Measurements from ENCODE around the gene INTS14. TPM values are rescaled to one million over a fixed set of nuclear protein-coding genes. Genes with fewer than 3 reads are reported as not detected.

INTS14 gene
- total RNA-seq, 1 donor from 2014 or later, result 28.7 TPM

GRCh38 chr15:65533057-65533756, 77.7 kb downstream of the INTS14 start:
- peaks cover 2% of the 10 kb centered on the region for H3K36me3 ChIP-seq (ENCODE audit: control insufficient read depth, insufficient read depth, low read length)
- no peak for TF ChIP-seq CTCF (IDR thresholded peaks at IDR 0.05; ENCODE audit: insufficient read depth, low read length, severe bottlenecking)
- no peak overlapping the region for H3K4me3 ChIP-seq (ENCODE audit: low read depth, low read length)
- no peak for FAIRE-seq
- DNase-seq (ENCODE audit: low read depth), result peak; percentile 53
- H3K27me3 ChIP-seq (ENCODE audit: control insufficient read depth, insufficient read depth, low read length), result no peaks in the 10 kb centered on the region

DNA sequence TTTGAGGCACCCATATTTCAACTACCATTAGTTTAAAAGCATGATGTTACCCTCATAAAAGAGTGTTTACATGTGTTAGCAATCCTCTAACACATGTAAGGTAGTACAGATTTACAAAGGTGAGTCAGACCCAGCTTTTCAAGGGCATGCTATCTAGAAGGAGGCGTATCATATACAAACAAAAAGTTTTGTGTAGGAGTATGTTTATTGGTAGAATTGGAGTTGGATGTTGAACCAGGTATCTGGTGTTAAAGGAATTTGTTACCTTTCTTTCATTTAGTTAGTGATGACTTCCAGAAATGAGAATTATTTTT, 78.2 kb downstream of the INTS14 start:
- Histone ChIP-seq H3K36me3 (ENCODE audit: control insufficient read depth, insufficient read depth, low read length) (peaks cover 2% of the 10 kb centered on the region), H3K27me3 (ENCODE audit: control insufficient read depth, insufficient read depth, low read length) (no peaks in the 10 kb centered on the region), H3K4me3 (ENCODE audit: low read depth, low read length) (no peak overlapping the region)
- no peak for FAIRE-seq
- TF ChIP-seq CTCF (IDR thresholded peaks at IDR 0.05; ENCODE audit: insufficient read depth, low read length, severe bottlenecking), result no peak
- DNase-seq (ENCODE audit: low read depth), result peak; percentile 85

DNA sequence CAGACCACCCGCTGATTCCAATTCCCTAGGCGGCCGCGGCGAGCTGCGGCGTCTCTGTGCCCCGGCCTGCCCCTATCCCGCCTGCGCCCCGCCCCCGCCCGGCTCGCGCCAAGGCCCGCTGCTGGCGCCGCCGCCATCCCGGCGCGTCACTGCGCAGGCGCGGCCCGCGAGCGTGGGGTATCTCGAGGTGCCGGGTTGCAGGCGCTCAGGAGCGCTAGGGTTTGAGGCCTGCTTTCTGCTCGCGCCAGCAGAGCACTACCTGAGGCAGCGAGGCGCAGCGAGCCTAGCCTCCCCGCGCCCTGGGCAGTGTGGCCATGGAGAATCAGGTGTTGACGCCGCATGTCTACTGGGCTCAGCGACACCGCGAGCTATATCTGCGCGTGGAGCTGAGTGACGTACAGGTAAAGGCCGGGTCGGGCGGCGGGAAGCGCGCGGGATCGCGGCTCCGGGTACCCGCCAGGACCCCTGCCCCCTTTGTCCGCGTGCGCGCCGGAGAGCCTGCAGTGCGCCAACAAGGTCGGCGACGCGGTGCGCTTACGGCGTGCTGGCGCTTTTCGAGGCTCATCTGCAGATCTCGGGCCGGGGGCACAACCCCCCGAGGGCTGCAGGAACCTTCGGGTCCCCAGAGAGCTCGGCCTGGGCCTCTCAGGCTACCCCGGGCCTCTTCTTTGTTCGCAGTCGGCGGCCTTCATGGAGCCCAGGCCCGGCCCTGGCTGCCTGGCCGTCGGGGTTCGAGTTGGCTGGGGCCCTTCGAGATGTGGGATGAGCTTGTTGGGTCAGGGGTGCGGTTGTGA, 80.4 kb downstream of the INTS14 start, which contains the start of gene HACD3:
Gene HACD3, plus strand, starts transcription at position 146 of the 794 bp plus-strand sequence. Its CDS starts 169 bp downstream, at position 315.
- no peaks in the 10 kb centered on the region for H3K27me3 ChIP-seq (ENCODE audit: control insufficient read depth, insufficient read depth, low read length)
- no peaks in the 10 kb centered on the region for H3K36me3 ChIP-seq (ENCODE audit: control insufficient read depth, insufficient read depth, low read length)
- peak within 1 kb of the TSS; percentile 91 for H3K4me3 ChIP-seq (ENCODE audit: low read depth, low read length)
- no peak for TF ChIP-seq CTCF (IDR thresholded peaks at IDR 0.05; ENCODE audit: insufficient read depth, low read length, severe bottlenecking)
- DNase-seq (ENCODE audit: low read depth) (peak; percentile 57), FAIRE-seq (no peak)

GRCh38 chr15:65529762-65530317, 81.1 kb downstream of the INTS14 start:
- DNase-seq (ENCODE audit: low read depth) (no peak), FAIRE-seq (no peak)
- Histone ChIP-seq H3K36me3 (ENCODE audit: control insufficient read depth, insufficient read depth, low read length) (no peaks in the 10 kb centered on the region), H3K27me3 (ENCODE audit: control insufficient read depth, insufficient read depth, low read length) (no peaks in the 10 kb centered on the region), H3K4me3 (ENCODE audit: low read depth, low read length) (peak overlapping the region; percentile 91)
- no peak for TF ChIP-seq CTCF (IDR thresholded peaks at IDR 0.05; ENCODE audit: insufficient read depth, low read length, severe bottlenecking)

Other genes with a start within 250 kb of the INTS14 start
- not detected in 2 replicates for gene IGDCC3, start 233.1 kb downstream of the INTS14 start, total RNA-seq
- under 0.01 TPM in 2 replicates for gene IGDCC4, start 188.2 kb downstream of the INTS14 start, total RNA-seq
- gene DPP8, start 93.4 kb downstream of the INTS14 start, total RNA-seq, result 28.4 and 41.9 TPM in 2 replicates
- gene HACD3, start 80.7 kb downstream of the INTS14 start, total RNA-seq, result 29.2 and 60.8 TPM in 2 replicates
- 1.6 and 2.2 TPM in 2 replicates for gene SLC24A1, start 10.8 kb upstream of the INTS14 start, total RNA-seq
- gene DENND4A, start 181.2 kb upstream of the INTS14 start, total RNA-seq, result 11.1 and 12.0 TPM in 2 replicates

Data from bronchial epithelial cell (primary cell).